ENCODE data around the gene FKBP2. TPM values are rescaled to one million over a fixed set of nuclear protein-coding genes. Genes with fewer than 3 reads are reported as not detected.

Gene FKBP2
- total RNA-seq, 1 donor from 2014 or later, result 66.0 TPM

DNA sequence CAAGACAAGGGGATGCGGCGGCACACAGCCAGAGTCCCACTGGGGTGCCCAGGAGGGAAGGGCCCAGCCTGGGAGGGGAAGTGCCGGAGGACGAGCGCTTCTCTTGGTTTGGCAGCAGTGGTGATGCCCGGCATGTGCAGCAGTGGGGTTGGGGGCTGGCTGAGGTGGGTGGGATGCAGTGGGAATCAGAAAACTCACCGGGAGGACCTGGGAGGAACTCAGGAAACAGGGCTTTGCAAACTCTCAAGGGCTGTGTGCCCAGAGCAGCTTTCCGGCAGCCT is 31.4 kb upstream of the FKBP2 start:
- intact Hi-C loops (cut with DNase I), result loop anchor here (5.0 kb wide), 1 partner anchor 88 kb away; no protein-coding TSS in a partner anchor
- Histone ChIP-seq H3K4me1 (peaks cover 21% of the 10 kb centered on the region), H3K9me3 (no peaks in the 10 kb centered on the region), H3K27ac (no peak overlapping the region), H3K4me3 (no peak overlapping the region), H3K36me3 (no peaks in the 10 kb centered on the region), H3K27me3 (no peaks in the 10 kb centered on the region)
- DNase-seq (ENCODE audit: extremely low spot score in 2 of 2), result no peak
- no peak for TF ChIP-seq POLR2A (IDR thresholded peaks at IDR 0.05)
- TF ChIP-seq POLR2AphosphoS5 (IDR thresholded peaks at IDR 0.05; ENCODE audit: insufficient read depth in 1 of 2, low read depth in 1 of 2), result no peak
- TF ChIP-seq CTCF (IDR thresholded peaks at IDR 0.05), result no peak

- Histone ChIP-seq H3K4me1 (peaks cover 16% of the 10 kb centered on the region), H3K27me3 (no peaks in the 10 kb centered on the region), H3K4me3 (no peak overlapping the region), H3K36me3 (no peaks in the 10 kb centered on the region), H3K9me3 (no peaks in the 10 kb centered on the region), H3K27ac (no peak overlapping the region)
- no peak for TF ChIP-seq CTCF (IDR thresholded peaks at IDR 0.05)
- no peak for TF ChIP-seq POLR2A (IDR thresholded peaks at IDR 0.05)
- TF ChIP-seq POLR2AphosphoS5 (IDR thresholded peaks at IDR 0.05; ENCODE audit: insufficient read depth in 1 of 2, low read depth in 1 of 2), result no peak
- intact Hi-C loops (cut with DNase I), result no loop called here
- no peak for DNase-seq (ENCODE audit: extremely low spot score in 2 of 2)
These were observed 30.4 kb upstream of the FKBP2 start for GRCh38 chr11:64210301-64211020.

- DNase-seq (ENCODE audit: extremely low spot score in 2 of 2), result no peak
- H3K4me1 ChIP-seq, result peaks cover 16% of the 10 kb centered on the region
- no peak overlapping the region for H3K27ac ChIP-seq
- no peaks in the 10 kb centered on the region for H3K9me3 ChIP-seq
- intact Hi-C loops (cut with DNase I), result no loop called here
- H3K4me3 ChIP-seq, result no peak overlapping the region
- H3K36me3 ChIP-seq, result no peaks in the 10 kb centered on the region
- H3K27me3 ChIP-seq, result no peaks in the 10 kb centered on the region
- TF ChIP-seq CTCF (IDR thresholded peaks at IDR 0.05) (no peak), POLR2AphosphoS5 (IDR thresholded peaks at IDR 0.05; ENCODE audit: insufficient read depth in 1 of 2, low read depth in 1 of 2) (no peak), POLR2A (IDR thresholded peaks at IDR 0.05) (no peak)
These were observed 29.6 kb upstream of the FKBP2 start for GRCh38 chr11:64211181-64211872.

- no peak overlapping the region for H3K4me3 ChIP-seq
- no peak for DNase-seq (ENCODE audit: extremely low spot score in 2 of 2)
- H3K27me3 ChIP-seq, result no peaks in the 10 kb centered on the region
- intact Hi-C loops (cut with DNase I), result no loop called here
- H3K27ac ChIP-seq, result no peak overlapping the region
- TF ChIP-seq POLR2A (IDR thresholded peaks at IDR 0.05), result no peak
- no peak for TF ChIP-seq CTCF (IDR thresholded peaks at IDR 0.05)
- no peaks in the 10 kb centered on the region for H3K36me3 ChIP-seq
- no peaks in the 10 kb centered on the region for H3K4me1 ChIP-seq
- no peaks in the 10 kb centered on the region for H3K9me3 ChIP-seq
These were observed 24.0 kb upstream of the FKBP2 start for GRCh38 chr11:64216879-64217278.
